Osteoblast (primary cell): ENCODE measurements around the gene PDE11A. TPM values are rescaled to one million over a fixed set of nuclear protein-coding genes. Genes with fewer than 3 reads are reported as not detected.
A peak's percentile ranks its signal among the peaks of the same experiment; 100 is the strongest.

Experiments
- DNase-seq: peaks from one replicate; pipeline ENCODE4 v3.0.0; 2011; ENCODE audit warnings: low spot score, mixed read lengths; ENCODE audit not compliant: insufficient read length; ENCODE audit errors: missing footprints
- H2AFZ ChIP-seq: 2 replicates; pipeline ENCODE4 v1.6.0; 2011; ENCODE audit warnings: mild to moderate bottlenecking, low read length
- H3K27ac ChIP-seq: 2 replicates; pipeline ENCODE4 v1.5.1; 2011; ENCODE audit warnings: mild to moderate bottlenecking, low read depth, low read length, moderate library complexity
- H3K27me3 ChIP-seq: 2 replicates; pipeline ENCODE4 v1.6.0; 2012; ENCODE audit warnings: mild to moderate bottlenecking, control low read depth, inconsistent platforms, low read length, moderate library complexity; ENCODE audit not compliant: insufficient read depth
- H3K36me3 ChIP-seq: 2 replicates; pipeline ENCODE4 v1.5.1; 2011; ENCODE audit warnings: mild to moderate bottlenecking, low read length, control low read depth, moderate library complexity; ENCODE audit not compliant: insufficient read depth
- H3K4me1 ChIP-seq: 2 replicates; pipeline ENCODE4 v1.5.1; 2011; ENCODE audit warnings: mild to moderate bottlenecking, low read length, control low read depth, moderate library complexity; ENCODE audit not compliant: insufficient read depth
- H3K4me2 ChIP-seq: 2 replicates; pipeline ENCODE4 v1.6.0; 2011; ENCODE audit warnings: mild to moderate bottlenecking, low read length; ENCODE audit not compliant: insufficient read depth
- H3K4me3 ChIP-seq: fragments of 200-600 bp; sonication (generic); 3 replicates; pipeline ENCODE4 v1.5.1; 2012; ENCODE audit warnings: mild to moderate bottlenecking, low read length, inconsistent platforms; ENCODE audit not compliant: insufficient read depth
- H3K79me2 ChIP-seq: 2 replicates; pipeline ENCODE4 v1.6.0; 2012; ENCODE audit warnings: mild to moderate bottlenecking, low read length, control low read depth, inconsistent platforms; ENCODE audit not compliant: insufficient read depth
- H3K9me3 ChIP-seq: 2 replicates; pipeline ENCODE4 v1.5.1; 2011; ENCODE audit warnings: low read depth, low read length, control low read depth
- H4K20me1 ChIP-seq: 2 replicates; pipeline ENCODE4 v1.6.0; 2012; ENCODE audit warnings: mild to moderate bottlenecking, low read length, control low read depth; ENCODE audit not compliant: insufficient read depth
- CTCF ChIP-seq: IDR thresholded peaks from 2 replicates; pipeline ENCODE4 v1.5.1; 2011; ENCODE audit warnings: mild to moderate bottlenecking, low read depth, low read length, moderate library complexity; ENCODE audit errors: extremely low read depth
- total RNA-seq: library from RNA; depleted of rRNA; stranded (reverse); fragments of >200 nt; gene quantifications from 2 replicates; pipeline ENCODE4 v1.2.3, GENCODE V29; 2012

PDE11A gene
- total RNA-seq, 1 donor: 0.36 TPM

GRCh38 chr2:178074123-178075005, 1.8 kb upstream of the PDE11A start:
- no peaks in the 10 kb centered on the region for H3K9me3 ChIP-seq
- H2AFZ ChIP-seq: no peak overlapping the region
- no peaks in the 10 kb centered on the region for H3K36me3 ChIP-seq
- DNase-seq: no peak
- peaks cover 8% of the 10 kb centered on the region for H3K4me1 ChIP-seq
- H3K27ac ChIP-seq: no peak overlapping the region
- no peaks in the 10 kb centered on the region for H4K20me1 ChIP-seq
- H3K27me3 ChIP-seq: peaks cover 3% of the 10 kb centered on the region
- no peaks in the 10 kb centered on the region for H3K79me2 ChIP-seq
- H3K4me3 ChIP-seq: no peak overlapping the region
- TF ChIP-seq CTCF: no peak
- no peak overlapping the region for H3K4me2 ChIP-seq

GRCh38 chr2:178072000-178072382, 586 bp downstream of the PDE11A start:
- peak overlapping the region; percentile 87 for H3K4me2 ChIP-seq
- H3K27ac ChIP-seq: no peak overlapping the region
- DNase-seq: no peak

GRCh38 chr2:178070824-178071223, 1.8 kb downstream of the PDE11A start:
- Histone ChIP-seq H2AFZ (no peak overlapping the region), H3K27ac (no peak overlapping the region), H3K4me3 (no peak overlapping the region), H3K27me3 (peaks cover 3% of the 10 kb centered on the region), H3K36me3 (no peaks in the 10 kb centered on the region), H3K4me2 (no peak overlapping the region), H3K79me2 (no peaks in the 10 kb centered on the region), H4K20me1 (no peaks in the 10 kb centered on the region), H3K4me1 (peaks cover 8% of the 10 kb centered on the region), H3K9me3 (no peaks in the 10 kb centered on the region)
- TF ChIP-seq CTCF: no peak
- no peak for DNase-seq

More at GRCh38 chr2:178072000-178072382, 586 bp downstream of the PDE11A start:
- TF ChIP-seq CTCF: no peak
- H3K27me3 ChIP-seq: peaks cover 3% of the 10 kb centered on the region
- H3K4me1 ChIP-seq: peaks cover 8% of the 10 kb centered on the region
- H3K4me3 ChIP-seq: no peak overlapping the region
- peak overlapping the region; percentile 95 for H2AFZ ChIP-seq
- H3K79me2 ChIP-seq: no peaks in the 10 kb centered on the region
- no peaks in the 10 kb centered on the region for H3K36me3 ChIP-seq
- H3K9me3 ChIP-seq: no peaks in the 10 kb centered on the region
- no peaks in the 10 kb centered on the region for H4K20me1 ChIP-seq

- H3K27me3 ChIP-seq: peaks cover 3% of the 10 kb centered on the region
- no peaks in the 10 kb centered on the region for H3K9me3 ChIP-seq
- H4K20me1 ChIP-seq: no peaks in the 10 kb centered on the region
- no peak overlapping the region for H3K4me2 ChIP-seq
- DNase-seq: no peak
- no peak for TF ChIP-seq CTCF
- no peak overlapping the region for H3K4me3 ChIP-seq
- H3K79me2 ChIP-seq: no peaks in the 10 kb centered on the region
- H3K27ac ChIP-seq: no peak overlapping the region
- H3K36me3 ChIP-seq: no peaks in the 10 kb centered on the region
- no peak overlapping the region for H2AFZ ChIP-seq
- peaks cover 8% of the 10 kb centered on the region for H3K4me1 ChIP-seq
Observed at GRCh38 chr2:178069551-178069950, 3.0 kb downstream of the PDE11A start.
